AG04450 (cell line): ENCODE results near the gene LEP. TPM values are rescaled to one million over a fixed set of nuclear protein-coding genes. Genes with fewer than 3 reads are reported as not detected.

ENCODE experiments used
- CTCF ChIA-PET: fragments of 300-600, 350-600 bp; formaldehyde crosslinking; extraction: SDS; loops from one replicate; lab custom pipeline; 2022; ENCODE audit warnings: antibody characterized with exemption, inconsistent platforms; lab: Charles Lee
- POLR2A ChIA-PET: fragments of 350-600 bp; formaldehyde crosslinking; extraction: SDS; loops from one replicate; lab custom pipeline; 2021; ENCODE audit warnings: antibody characterized with exemption, inconsistent platforms; lab: Yijun Ruan, JAX
- DNase-seq: peaks from one replicate; pipeline ENCODE4 v3.0.0-alpha.2; 2011; ENCODE audit warnings: low read depth, low spot score
- H3K27ac ChIP-seq: one replicate; pipeline ENCODE4 v1.5.1; 2012; ENCODE audit warnings: low read depth, low read length, control low read depth
- H3K27me3 ChIP-seq: one replicate; pipeline ENCODE4 v1.6.0; 2012; ENCODE audit warnings: low read length; ENCODE audit not compliant: control insufficient read depth, insufficient read depth
- H3K4me3 ChIP-seq: 2 replicates; pipeline ENCODE4 v1.5.1; 2011; ENCODE audit warnings: mild to moderate bottlenecking, low read depth, low read length, control low read depth
- H3K9me3 ChIP-seq: 2 replicates; pipeline ENCODE4 v1.5.1; 2012; ENCODE audit warnings: low read length; ENCODE audit not compliant: control insufficient read depth, insufficient read depth
- CTCF ChIP-seq: IDR thresholded peaks from 2 replicates; pipeline ENCODE4 v1.5.1; 2011; ENCODE audit warnings: low read depth, low read length, control low read depth, inconsistent platforms
- polyA plus RNA-seq: library from polyadenylated mRNA; depleted of rRNA; stranded (reverse); fragments of >200 nt; gene quantifications from 2 replicates; pipeline ENCODE4 v1.2.3, GENCODE V29; 2011

The LEP gene
- polyA plus RNA-seq, 1 experiment = not detected

- H3K9me3 ChIP-seq = peaks cover 19% of the 10 kb centered on the region
- no peak for DNase-seq
- H3K27me3 ChIP-seq = peaks cover 43% of the 10 kb centered on the region
- no peak overlapping the region for H3K27ac ChIP-seq
- ChIA-PET CTCF (no interaction called here), POLR2A (no interaction called here)
- TF ChIP-seq CTCF = no peak
- H3K4me3 ChIP-seq = no peak overlapping the region
These were observed 1.6 kb downstream of the LEP start for GRCh38 chr7:128242661-128243060.

GRCh38 chr7:128243273-128243672, 2.2 kb downstream of the LEP start:
- peaks cover 19% of the 10 kb centered on the region for H3K9me3 ChIP-seq
- H3K27me3 ChIP-seq = peaks cover 41% of the 10 kb centered on the region
- no peak overlapping the region for H3K4me3 ChIP-seq
- no peak for TF ChIP-seq CTCF
- DNase-seq = no peak
- no peak overlapping the region for H3K27ac ChIP-seq
- POLR2A ChIA-PET = no interaction called here
- CTCF ChIA-PET = no interaction called here

- Histone ChIP-seq H3K4me3 (no peak overlapping the region), H3K27me3 (peaks cover 45% of the 10 kb centered on the region), H3K9me3 (peaks cover 14% of the 10 kb centered on the region), H3K27ac (no peak overlapping the region)
- no peak for TF ChIP-seq CTCF
- no peak for DNase-seq
- POLR2A ChIA-PET = no interaction called here
- CTCF ChIA-PET = no interaction called here
These were observed 3.8 kb downstream of the LEP start for GRCh38 chr7:128244861-128245260.

GRCh38 chr7:128247108-128247507, 6.0 kb downstream of the LEP start:
- POLR2A ChIA-PET = no interaction called here
- CTCF ChIA-PET = interaction anchor here (1.2 kb wide), 1 partner anchor 75 kb away, joined by 3 read pairs; no protein-coding TSS in a partner anchor
- Histone ChIP-seq H3K9me3 (no peaks in the 10 kb centered on the region), H3K4me3 (no peak overlapping the region), H3K27ac (no peak overlapping the region), H3K27me3 (peaks cover 36% of the 10 kb centered on the region)
- DNase-seq = no peak
- no peak for TF ChIP-seq CTCF

GRCh38 chr7:128247640-128248194, 6.6 kb downstream of the LEP start:
- Histone ChIP-seq H3K27me3 (peaks cover 32% of the 10 kb centered on the region), H3K27ac (no peak overlapping the region), H3K9me3 (no peaks in the 10 kb centered on the region), H3K4me3 (no peak overlapping the region)
- ChIA-PET CTCF (interaction anchor here (1.2 to 1.7 kb wide), 2 partner anchors 10 to 74 kb away, joined by 3 to 5 read pairs; no protein-coding TSS in a partner anchor), POLR2A (no interaction called here)
- TF ChIP-seq CTCF = no peak
- no peak for DNase-seq
